Measurements from ENCODE around the gene UNC5CL. TPM values are rescaled to one million over a fixed set of nuclear protein-coding genes. Genes with fewer than 3 reads are reported as not detected.

The UNC5CL gene
- total and polyA plus RNA-seq, 2 experiments from 2014 or later = 3.3 to 13.9 TPM

GRCh38 chr6:41037107-41037900 lies 1.7 kb downstream of the UNC5CL start:
- TF ChIP-seq CTCF (IDR thresholded peaks at IDR 0.05; ENCODE audit: low read depth, low read length) = no peak
- DNase-seq (ENCODE audit: low read depth in 1 of 2, low spot score in 1 of 2) = peak in 1 of 2 donors; percentile 39
- H3K36me3 ChIP-seq = no peaks in the 10 kb centered on the region

GRCh38 chr6:41036601-41037000 lies 2.4 kb downstream of the UNC5CL start:
- Histone ChIP-seq H3K27ac (no peak overlapping the region), H3K36me3 (no peaks in the 10 kb centered on the region), H3K4me3 (no peak overlapping the region), H3K9me3 (ENCODE audit: low read depth) (no peaks in the 10 kb centered on the region), H3K4me1 (ENCODE audit: low read depth) (peaks cover 19% of the 10 kb centered on the region), H3K27me3 (no peaks in the 10 kb centered on the region)
- DNase-seq (ENCODE audit: low read depth in 1 of 2, low spot score in 1 of 2) = no peak
- TF ChIP-seq CTCF (IDR thresholded peaks at IDR 0.05; ENCODE audit: low read depth, low read length) = no peak

More at GRCh38 chr6:41037107-41037900, 1.7 kb downstream of the UNC5CL start:
- H3K27ac ChIP-seq = no peak overlapping the region
- no peak overlapping the region for H3K4me3 ChIP-seq
- no peaks in the 10 kb centered on the region for H3K27me3 ChIP-seq
- H3K4me1 ChIP-seq (ENCODE audit: low read depth) = peaks cover 21% of the 10 kb centered on the region
- no peaks in the 10 kb centered on the region for H3K9me3 ChIP-seq (ENCODE audit: low read depth)

- Histone ChIP-seq H3K4me3 (no peak overlapping the region), H3K36me3 (no peaks in the 10 kb centered on the region), H3K4me1 (ENCODE audit: low read depth) (peaks cover 19% of the 10 kb centered on the region), H3K9me3 (ENCODE audit: low read depth) (no peaks in the 10 kb centered on the region), H3K27ac (no peak overlapping the region), H3K27me3 (no peaks in the 10 kb centered on the region)
- TF ChIP-seq CTCF (IDR thresholded peaks at IDR 0.05; ENCODE audit: low read depth, low read length) = no peak
- no peak for DNase-seq (ENCODE audit: low read depth in 1 of 2, low spot score in 1 of 2)
Measured at GRCh38 chr6:41036186-41036585, 2.8 kb downstream of the UNC5CL start.

GRCh38 chr6:41033776-41034175 lies 5.2 kb downstream of the UNC5CL start:
- no peak for TF ChIP-seq CTCF (IDR thresholded peaks at IDR 0.05; ENCODE audit: low read depth, low read length)
- no peak overlapping the region for H3K4me3 ChIP-seq

GRCh38 chr6:41032830-41033229 lies 6.2 kb downstream of the UNC5CL start:
- Histone ChIP-seq H3K9me3 (ENCODE audit: low read depth) (no peaks in the 10 kb centered on the region), H3K36me3 (no peaks in the 10 kb centered on the region), H3K27me3 (no peaks in the 10 kb centered on the region), H3K27ac (no peak overlapping the region), H3K4me1 (ENCODE audit: low read depth) (peaks cover 13% of the 10 kb centered on the region), H3K4me3 (no peak overlapping the region)
- TF ChIP-seq CTCF (IDR thresholded peaks at IDR 0.05; ENCODE audit: low read depth, low read length) = no peak
- no peak for DNase-seq (ENCODE audit: low read depth in 1 of 2, low spot score in 1 of 2)

More at GRCh38 chr6:41033776-41034175, 5.2 kb downstream of the UNC5CL start:
- Histone ChIP-seq H3K4me1 (ENCODE audit: low read depth) (peaks cover 10% of the 10 kb centered on the region), H3K27ac (no peak overlapping the region), H3K9me3 (ENCODE audit: low read depth) (no peaks in the 10 kb centered on the region), H3K27me3 (no peaks in the 10 kb centered on the region), H3K36me3 (no peaks in the 10 kb centered on the region)
- no peak for DNase-seq (ENCODE audit: low read depth in 1 of 2, low spot score in 1 of 2)
